ENCODE results near the gene SCARF2.
"Not testable (repeated sequence)": the region's sequence is repeated elsewhere in the genome, so short reads cannot be mapped to it uniquely, and the experiment has no call there.

The SCARF2 gene

DNA sequence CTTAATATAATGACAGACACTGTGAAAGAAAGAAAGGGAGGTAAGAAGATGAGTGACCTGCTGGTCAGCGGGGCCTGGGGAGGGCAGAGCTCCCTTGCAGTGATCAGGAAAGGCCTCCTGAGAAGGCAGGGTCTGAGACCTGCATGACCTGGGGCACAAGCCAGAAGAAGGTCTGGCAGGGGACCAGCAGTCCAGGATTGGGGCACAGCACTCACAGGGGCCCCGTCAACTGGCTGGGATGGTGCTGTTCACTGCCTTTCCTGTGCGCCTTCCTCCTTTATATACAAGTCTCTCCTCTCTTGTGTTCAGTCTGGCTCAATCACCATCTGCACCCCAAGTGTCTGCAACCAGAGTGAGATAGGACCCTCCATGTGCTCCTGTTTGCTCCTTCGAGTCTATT lies 22.2 kb upstream of the SCARF2 start:
- DNase-seq (ENCODE audit: low spot score) = no peak

DNA sequence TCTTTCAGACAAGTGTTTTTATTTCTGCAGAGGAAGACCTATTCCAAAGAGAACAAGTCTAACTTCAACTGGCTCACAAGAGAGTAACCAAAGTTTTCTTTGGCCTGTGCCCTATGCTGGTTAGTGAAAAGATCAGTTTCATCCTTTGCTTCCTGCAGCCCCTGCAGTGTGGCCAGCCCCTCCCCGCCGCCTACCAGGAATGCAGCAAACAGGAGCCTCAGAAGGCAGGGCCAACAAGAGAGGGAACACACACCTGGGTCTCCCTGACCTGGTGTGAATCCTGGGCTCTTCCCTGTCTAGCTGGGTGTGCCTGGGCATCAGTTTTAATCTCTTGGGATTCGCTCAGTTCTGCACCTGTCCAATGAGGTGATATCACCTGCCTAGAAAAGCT lies 21.5 kb upstream of the SCARF2 start:
- DNase-seq (ENCODE audit: low spot score) = no peak

DNA sequence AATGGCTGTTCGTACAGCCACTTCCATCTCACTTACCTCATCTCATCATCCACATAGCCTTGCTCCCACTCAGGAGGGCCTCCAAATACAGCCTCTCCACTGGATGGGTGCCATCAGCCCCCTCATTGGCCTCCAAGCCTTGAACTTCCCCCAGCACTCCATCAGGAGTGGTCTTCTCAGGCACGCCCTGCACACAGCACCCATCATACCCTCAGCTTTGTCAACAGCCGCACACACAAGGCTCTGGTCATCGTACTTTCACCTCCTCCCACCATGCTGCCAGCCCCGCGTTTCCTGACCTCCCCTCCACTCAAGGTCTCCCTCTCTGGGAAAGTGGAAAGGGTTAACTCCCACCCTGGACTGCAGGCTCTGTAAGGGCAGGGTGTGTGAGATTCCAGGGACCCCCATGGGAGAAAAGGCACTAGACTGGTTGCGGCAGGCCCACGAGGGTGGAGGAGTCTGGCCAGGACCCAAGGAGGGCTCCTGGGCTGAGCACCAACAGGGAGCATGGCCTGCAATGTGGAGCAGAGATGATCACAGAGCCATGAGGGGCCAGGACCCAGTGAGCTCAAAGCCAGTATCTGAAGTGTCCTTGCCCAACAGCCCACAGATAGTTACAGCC lies 21.0 kb upstream of the SCARF2 start:
- DNase-seq (ENCODE audit: low spot score) = no peak

DNA sequence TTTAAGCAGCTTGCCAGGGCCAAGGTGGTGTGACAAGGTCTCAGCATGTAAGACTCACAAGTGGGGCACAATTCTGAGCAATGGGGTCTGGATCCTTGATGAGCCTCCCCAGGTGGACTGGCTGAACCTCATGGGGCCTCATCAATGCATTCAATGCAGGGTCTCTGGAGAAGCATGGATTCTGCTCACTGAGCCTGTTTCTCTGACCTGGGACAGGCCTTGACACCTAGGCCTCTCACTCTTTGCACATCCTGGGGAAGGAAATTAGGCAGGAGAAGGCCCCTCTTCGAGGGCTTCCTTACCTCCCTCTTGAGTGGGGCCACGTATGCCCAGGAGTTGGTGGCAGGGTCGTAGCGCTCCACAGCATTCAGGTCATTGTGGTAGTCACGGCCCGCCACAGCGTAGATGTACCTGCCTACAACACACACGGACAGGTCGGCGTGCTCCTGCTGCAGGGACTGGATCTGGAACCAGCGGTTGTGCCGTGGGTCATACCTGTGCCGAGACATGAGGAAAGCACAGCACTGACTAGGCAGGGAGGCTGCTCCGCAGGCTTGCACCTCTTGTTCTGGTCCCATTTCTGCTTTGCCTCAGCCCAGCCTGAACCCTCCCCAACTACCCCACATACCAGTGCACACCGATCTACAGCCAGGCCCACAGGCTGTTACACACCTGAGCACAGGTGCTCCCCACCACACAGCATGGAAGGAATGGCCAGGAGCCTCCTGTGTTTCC lies 20.0 kb upstream of the SCARF2 start:
- DNase-seq (ENCODE audit: low spot score) = no peak

DNA sequence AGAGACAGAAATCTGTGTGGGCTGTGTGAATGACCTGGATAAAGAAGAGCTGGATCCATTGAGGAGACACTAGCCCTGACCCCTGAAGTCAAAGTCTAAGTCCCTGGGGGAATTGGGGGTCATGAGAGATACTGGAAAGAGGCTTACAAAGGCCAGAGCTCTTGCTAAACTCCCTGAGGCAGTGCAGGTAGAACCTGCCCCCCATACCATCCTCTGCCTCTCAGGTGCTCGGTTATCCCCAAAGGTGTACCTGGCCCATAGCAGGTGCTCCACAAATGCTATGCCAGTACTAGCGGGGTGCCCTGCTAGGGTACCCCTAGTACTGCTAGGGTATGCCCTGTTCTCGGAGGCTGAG lies 19.1 kb upstream of the SCARF2 start:
- no peak for DNase-seq (ENCODE audit: low spot score)

DNA sequence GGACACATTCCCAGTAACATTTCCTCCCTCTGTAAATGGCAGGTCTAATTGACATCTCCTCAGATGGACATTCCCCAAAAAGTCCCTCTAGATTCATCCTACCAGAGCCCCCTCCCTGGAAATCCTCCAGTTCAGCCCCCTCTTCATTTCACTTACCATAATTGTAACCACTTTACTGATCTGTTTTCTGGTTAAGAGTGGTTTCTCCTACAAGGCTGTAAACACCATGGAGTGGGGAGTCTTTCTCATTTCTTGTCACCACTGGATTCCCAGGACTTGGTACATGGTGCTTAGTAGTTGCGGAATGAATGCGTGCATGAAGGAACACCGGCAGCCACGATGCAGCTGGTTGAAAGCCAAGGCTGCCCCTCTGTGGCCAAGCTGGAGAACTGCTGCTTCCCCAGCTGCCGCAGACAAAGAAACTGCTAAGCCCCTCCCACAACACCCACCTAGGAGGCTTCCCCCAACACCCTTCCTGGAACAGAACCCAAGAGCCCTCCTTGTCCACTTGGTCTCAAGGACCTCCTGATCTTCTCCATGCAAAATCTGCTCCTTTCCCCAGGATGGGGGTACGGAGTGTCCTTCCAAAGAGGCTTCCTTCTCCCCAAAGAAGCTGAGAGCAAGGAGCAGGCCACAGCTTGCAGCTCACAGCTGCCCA lies 18.6 kb upstream of the SCARF2 start:
- DNase-seq (ENCODE audit: low spot score) = peak; percentile 86

DNA sequence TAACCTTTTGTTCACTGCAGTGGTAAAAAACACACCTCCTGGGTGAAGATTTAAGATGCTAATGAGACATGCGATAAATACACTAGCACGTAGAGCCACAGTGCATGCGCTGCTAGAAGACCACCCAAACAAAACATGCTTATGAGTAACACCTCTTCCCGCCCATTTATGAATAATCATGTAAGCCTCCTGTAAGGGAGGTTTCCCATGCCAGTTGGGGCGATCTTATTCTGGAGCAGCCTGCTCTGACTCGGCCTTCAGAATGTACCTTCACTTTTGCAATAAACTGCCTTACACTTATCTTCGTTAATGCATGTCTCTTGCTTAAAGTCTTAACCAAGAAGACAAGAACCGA lies 18.1 kb upstream of the SCARF2 start:
- no peak for DNase-seq (ENCODE audit: low spot score)

DNA sequence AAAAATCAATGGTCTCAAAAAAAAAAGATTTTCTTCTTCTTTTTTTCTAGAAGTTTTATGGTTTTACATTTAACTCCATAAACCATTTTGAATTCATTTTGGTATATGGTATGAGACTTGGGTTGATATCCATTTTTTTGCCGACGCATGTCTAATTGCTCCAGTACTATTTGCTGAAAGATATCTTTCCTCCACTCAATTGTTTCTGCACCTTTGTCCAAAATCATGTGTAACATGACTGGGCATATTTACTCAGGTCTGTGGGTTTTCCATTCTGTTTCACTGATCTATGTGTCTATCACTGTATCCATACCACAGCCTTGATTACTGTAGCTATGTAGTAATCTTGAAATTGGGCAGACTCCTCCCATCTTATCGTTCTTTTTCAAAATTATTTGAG lies 15.6 kb upstream of the SCARF2 start:
- DNase-seq (ENCODE audit: low spot score) = no peak

DNA sequence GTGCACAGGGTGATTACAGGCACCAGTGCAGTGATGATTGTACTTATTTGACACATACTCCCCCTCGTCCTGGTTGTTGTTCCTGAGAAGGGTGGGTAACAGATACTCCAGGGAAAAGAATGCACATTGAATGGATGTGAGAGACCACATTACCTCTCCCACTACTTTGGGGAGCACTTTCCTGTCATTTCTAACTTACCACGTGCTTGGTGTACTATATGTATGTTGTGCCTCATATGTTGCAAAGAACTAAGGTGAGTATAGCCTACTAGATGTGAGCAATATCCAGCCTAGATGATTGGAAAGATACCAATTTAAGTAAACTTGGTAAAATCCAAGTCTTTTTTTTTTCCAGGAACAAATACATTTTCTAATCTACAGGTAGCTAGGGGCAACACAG lies 14.3 kb upstream of the SCARF2 start:
- no peak for DNase-seq (ENCODE audit: low spot score)

DNA sequence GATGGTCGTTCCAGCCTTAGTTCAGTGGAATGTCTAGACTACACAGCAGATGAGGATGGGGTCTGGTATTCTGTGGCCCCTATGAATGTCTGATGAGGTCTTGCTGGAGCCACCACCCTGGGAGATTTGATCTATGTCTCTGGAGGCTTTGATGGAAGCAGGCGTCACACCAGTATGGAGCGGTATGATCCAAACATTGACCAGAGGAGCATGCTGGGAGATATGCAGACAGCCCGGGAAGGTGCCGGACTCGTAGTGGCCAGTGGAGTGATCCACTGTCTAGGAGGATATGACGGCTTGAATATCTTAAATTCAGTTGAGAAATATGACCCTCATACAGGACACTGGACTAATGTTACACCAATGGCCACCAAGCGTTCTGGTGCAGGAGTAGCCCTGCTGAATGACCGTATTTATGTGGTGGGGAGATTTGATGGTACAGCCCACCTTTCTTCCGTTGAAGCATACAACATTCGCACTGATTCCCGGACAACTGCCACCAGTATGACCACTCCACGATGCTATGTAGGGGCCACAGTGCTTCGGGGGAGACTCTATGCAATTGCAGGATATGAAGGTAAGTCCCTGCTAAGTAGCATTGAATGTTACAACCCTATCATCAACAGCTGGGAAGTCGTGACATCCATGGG lies 13.6 kb upstream of the SCARF2 start:
- not testable (repeated sequence) for DNase-seq (ENCODE audit: low spot score)

DNA sequence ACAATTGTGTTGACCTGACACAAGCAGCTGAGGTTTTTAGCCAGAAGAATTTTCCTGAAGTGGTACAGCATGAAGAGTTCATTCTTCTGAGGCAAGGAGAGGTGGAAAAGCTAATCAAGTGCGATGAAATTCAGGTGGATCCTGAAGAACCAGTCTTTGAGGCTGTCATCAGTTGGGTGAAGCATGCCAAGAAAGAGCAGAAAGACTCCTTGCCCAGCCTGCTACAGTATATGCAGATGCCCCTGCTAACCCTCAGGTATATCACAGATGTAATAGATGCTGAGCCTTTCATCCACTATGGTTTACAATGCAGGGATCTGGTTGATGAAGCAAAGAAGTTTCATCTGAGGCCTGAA lies 12.9 kb upstream of the SCARF2 start:
- DNase-seq (ENCODE audit: low spot score) = no peak

DNA sequence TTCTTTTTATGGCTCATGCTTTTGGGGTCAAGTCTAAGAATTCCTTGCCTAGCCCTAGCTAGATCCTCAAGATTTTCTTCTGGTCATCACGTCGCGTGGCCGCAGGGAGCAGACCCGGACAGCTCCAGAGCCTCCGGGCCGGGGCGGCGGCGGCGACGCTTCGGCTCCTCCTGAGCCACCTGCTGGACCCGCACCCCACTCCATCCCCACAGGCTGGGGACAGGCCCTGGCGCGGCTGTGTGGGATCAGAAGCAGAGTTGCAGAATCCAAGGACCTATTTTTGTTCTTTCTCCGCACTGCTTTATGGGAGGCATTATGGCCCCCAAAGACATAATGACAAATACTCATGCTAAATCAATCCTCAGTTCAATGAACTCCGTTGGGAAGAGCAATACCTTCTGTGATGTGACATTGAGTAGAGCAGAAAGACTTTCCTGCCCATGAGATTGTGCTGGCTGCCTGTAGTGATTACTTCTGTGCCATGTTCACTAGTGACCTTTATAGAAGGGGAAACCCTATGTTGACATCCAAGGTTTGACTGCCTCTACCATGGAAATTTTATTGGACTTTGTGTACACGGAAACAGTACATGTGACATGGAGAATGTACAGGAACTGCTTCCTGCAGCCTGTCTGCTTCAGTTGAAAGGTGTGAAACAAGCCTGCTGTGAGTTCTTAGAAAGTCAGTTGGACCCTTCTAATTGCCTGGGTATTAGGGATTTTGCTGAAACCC lies 12.4 kb upstream of the SCARF2 start:
- no peak for DNase-seq (ENCODE audit: low spot score)

DNA sequence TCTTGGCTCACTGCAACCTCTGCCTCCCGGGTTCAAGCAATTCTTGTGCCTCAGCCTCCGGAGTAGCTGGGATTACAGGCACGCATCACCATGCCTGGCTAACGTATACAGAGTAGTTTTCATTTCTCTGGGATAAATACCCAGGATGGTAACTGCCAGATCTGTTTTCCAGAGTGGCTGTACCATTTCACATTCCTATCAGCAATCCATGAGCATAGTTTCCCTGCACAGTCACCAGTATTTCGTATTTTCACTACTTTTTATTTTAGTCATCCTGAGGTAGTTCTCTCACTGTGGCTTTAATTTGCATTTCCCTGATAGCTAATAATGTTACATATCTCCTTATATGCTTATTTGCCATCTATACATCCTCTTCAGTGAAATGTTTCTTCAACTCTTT lies 11.0 kb upstream of the SCARF2 start:
- no peak for DNase-seq (ENCODE audit: low spot score)

DNA sequence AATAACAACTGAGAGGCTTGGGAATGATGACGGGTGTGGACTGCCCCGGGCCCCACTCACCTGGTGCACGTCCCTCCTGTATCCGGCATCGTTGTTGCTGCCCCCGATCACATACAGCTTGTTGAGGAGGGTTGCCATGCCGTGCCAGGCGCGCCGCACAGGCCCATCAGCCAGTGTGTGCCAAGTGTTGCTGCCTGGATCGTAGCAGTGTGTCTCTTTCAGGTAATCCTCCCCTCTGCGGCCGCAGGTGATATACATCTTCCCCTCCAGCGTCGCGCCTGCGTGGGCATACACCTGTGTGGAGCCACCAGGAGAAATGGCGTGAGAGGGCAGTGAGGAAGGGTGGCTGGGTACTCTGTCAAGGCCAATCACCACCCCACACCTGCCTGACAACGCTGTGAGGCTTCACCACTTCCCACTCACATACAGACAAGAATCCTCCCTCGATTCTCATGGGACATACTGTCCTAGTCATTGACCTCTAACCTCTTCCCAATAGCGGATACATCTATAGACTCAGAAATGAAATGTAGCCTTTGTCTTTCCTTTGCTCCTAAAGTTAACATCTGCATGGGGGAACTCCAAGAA lies 8.9 kb upstream of the SCARF2 start:
- DNase-seq (ENCODE audit: low spot score) = no peak

DNA sequence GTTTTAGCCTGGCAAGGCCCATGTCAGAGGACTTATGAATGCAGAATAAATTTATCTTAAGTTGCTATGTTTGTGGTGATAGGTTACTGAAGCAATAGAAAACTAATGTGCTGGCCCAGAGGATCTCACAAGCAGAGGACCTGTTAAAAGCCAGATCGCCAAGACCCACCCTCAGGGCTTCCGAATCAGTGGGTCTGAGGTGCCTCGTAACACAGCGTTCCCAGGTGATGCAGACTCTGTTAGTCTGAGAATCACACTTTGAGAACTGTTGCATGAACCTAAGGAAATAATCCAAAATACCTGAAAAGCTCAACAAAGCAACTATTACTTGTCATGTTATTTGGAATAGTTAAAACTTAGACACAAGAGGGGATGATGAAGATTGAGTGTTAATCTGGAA lies 6.7 kb upstream of the SCARF2 start:
- DNase-seq (ENCODE audit: low spot score) = no peak

DNA sequence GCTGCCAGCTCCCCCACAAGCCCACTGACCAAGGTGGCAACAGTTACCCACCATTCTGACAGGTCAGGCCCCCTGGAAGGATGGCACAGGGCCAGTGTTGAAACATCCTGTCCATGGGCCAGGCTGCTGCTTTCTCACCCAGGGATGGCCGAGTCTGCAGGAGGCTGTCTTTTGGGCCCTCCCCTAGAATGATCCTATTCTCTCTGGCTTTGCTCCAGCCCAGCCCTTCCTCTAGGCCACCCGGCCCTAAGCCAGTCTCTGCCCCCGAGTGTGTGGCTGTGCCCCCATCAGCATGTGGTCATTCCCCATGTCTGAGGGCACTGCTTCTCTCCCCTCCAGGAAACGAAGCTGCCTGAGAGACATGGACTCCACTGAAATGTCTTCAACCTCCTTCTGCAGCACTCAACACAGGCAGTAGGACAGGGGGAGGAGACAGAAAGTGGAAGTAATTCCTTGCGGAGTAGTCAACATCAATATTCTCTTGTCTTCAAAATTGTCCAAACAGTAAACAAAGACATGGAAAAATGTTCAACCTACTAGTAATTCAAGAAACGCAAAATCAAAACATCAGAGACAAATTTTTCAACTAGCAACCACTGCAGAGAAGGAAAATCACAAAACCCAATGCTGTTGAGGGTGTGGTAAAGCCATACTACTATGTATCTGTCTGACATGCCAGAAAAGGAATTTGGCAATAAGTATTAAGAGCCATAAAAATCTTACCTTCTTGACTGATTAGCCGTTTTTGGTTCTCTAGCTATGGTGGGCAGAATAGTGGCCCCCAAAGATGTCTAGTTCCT lies 5.1 kb upstream of the SCARF2 start:
- DNase-seq (ENCODE audit: low spot score) = no peak

DNA sequence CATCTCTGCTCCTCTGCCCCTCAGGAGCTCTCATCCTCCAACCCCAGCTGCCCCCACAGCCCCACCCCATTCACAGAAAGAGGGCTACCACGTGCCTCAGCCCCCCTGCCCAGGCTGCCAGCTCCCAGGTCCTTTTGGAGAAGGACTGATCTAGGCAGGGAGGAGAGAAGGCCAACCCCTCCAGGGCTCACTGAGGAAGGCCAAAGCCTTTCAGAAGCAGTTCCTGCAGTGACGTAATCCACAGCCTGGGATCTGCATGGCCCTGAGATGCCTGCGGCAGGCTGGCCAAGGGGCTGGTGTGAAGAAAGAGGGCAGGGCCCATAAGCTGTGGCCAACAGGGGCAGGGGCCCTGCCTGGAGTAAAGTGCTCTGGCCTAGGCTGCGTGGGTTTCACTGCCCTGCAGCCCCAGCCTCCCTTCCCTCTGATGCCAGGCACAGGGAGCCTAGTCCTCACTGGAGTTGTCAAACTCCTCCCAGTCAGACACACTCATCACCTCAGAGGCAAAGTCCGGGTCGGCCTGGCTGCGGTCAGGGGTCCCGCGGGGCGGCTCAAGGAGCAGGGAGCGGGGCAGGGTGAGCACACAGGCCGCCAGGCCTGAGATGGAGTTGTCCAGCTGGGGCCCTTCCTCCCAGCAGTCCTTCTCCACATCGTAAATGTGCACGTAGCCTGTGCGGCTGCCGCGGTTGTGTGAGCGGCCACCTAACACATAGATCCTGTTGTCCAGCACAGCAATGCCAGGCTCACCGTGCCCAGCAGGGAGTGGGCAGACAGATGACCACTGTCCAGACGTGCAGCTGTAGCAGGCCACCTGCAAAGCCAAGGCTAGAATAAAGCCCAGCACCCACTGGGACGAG lies 4.2 kb upstream of the SCARF2 start:
- no peak for DNase-seq (ENCODE audit: low spot score)

DNA sequence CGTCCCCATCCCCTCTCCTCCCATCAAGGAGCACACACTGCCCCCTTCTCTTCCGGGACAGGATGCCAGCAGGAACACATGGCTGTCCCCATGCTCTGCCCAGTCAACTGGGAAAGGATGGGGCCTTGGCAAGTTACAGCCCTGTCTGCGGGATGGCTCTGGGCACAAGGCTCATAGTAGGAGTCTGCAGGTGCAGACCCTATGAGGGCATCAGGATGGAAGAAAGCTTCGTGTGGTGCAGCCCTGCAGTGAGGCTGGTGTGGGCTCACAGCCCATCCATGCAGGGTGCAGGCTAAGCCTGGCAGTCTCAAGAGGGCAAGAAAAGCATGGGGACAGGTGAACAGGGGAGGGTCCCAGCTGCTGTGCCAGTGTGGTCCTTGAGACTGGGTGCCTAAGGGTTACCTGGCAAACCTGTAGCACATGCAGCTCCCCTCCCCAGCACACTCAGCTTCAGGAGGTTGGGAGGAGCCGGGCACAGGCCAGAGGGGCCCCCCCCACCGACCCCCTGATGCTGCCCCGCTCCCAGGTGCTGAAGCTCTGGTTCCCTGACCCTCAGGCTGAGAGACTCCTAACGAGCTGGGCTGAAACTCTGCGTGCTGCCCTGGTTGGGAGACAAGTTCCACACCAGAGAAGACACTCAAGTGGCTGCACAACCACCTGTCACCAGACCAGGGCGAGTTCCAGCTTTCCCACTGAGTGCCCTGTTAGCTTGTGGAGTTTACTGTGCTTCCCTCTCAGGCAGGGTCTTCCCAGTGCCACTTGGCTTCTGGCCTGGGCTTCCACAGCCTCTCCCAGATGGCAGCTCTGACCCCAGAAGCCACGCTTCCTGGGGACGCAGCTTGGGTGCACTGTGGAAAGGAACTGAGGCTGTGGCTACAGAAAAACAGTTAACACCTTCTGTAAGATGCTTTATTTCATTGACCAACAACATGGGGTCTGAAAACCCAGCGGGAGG lies 3.3 kb upstream of the SCARF2 start:
- no peak for DNase-seq (ENCODE audit: low spot score)

DNA sequence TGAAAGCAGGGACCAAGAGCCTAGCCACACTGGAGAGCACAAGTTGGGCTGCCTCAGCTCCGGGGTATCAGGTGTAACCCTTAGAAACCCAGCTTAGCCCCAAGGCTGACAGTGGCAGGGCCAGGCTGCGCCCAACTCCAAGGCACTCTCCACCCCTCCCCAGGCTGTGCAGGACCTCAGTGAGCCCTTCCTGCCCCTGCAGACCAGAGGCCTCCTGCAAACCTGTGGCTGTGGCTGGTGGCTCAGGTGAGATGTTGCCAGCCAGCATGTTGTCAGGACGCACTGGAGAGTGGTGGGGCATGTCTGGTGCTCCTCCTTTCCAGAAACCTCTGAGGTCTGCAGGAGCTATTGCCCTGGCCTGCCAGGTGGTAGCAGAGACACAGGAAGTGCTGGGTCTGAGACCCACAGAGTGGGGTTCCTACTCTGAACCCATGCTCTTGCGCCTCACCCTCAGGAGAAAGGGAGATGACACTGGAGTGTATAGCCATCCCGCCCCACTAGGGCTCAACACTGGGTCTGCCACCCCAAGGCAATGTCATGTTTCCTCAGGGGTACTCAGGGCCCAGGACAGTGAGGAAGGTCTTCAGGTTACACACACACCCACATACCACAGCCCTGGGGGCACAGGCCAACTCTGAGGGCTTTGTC lies 2.4 kb upstream of the SCARF2 start:
- DNase-seq (ENCODE audit: low spot score) = no peak
